Embryonic facial prominence (tissue), 1 donor: ENCODE measurements around the gene TRMT61A.

Experiments used
- DNase-seq: peaks from one replicate; pipeline ENCODE4 v3.0.0-alpha.2; 2016; ENCODE audit errors: extremely low spot score

The TRMT61A gene

GRCh38 chr14:103535081-103535890, 6.3 kb downstream of the TRMT61A start:
- DNase-seq = no peak

GRCh38 chr14:103535891-103536565, 7.0 kb downstream of the TRMT61A start:
- DNase-seq = no peak

DNA sequence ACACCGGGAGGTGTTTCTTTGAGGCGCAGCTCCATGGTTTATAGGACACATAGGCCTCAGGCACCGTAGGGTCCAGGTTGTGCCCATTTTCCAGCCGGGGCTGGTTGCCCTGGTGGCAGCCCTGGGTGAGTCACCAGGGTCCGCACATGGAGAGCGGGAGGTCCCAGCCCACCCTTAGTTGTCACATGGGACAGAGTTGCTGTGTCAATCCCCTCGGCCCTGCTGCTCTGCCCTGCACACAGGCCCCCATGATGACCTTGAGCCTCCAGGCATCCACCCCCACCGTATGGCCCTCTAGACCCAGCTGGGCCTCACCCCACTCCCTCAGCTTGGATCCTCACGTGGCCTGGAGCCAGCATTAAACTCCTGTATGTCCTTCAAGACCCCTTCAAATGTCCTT, 7.7 kb downstream of the TRMT61A start:
- DNase-seq = no peak

DNA sequence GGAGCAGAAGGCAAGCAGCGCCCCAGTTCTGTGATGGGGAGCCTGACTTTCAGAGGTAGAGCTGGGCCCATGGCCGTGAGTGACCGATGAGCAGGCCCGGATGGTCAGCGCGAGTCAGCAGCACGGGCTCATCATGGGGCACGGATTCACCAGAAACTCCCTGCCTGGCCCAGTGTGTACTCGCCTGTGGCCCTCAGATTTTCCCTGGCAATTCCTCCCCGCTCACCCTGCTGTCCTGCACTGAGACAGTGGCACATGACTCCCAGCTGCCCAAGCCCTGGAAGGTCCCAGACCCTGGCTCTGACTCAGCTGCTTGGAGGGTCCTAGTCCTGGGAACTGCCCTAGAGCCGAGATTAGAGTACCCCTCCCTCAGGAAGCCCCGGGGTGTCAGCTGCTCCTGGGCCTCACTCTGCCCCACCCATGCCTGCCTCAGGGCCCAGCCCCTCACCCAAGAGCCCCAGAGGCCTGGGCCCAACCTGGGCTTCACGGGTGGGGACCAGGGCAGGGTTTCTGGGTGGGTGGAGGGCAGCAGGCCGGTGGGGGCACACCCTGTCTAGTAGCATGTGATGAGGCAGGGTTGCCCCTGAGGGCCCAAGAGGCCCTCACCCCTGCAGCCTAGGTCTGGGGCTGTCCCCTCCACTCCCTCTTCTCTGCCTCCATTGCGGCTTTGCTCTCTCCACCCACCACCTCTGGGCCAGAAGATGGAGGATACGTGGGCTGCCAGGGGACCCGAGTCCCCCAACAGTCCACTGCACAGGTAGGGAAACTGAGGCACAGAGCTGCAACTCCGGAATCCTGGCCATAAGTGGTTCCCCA, 8.4 kb downstream of the TRMT61A start:
- DNase-seq = no peak

DNA sequence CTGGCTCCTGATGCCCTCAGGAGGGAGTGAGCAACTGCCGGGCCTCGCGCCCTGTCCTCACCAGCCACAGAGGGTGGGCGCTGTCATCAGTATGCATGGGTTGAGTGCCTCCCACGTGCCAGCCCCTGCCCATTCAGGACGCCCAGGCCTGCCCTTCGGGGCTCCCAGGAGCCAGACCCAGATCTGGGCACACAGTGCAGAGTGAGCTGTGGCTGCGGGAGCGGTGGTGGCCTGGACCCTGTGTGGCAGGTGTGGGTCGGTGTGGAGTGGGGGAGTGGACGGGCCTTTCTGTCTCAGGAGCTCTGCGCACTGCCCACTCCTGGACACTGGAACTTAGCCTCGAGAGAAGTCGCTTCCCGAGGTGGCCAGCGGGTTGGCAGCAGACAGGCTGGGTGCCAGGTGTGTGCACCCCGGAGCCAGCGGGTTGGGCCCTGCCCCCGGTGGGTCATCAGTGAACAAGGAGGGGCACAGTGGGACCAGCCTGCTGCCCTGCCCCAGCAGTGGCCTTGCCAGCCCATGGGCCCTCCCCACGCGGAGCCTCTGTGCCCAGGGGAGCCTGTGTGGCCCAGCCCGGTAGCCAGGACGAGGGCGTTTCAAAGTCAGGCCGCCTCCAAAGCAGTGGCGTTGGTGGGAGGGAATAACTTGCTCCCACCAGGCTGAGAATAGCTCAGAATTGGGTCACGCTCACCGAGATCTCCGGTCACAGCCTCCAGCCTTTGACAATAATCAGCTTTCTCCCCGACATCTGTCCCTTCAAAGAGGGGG, 9.5 kb downstream of the TRMT61A start:
- DNase-seq = no peak

GRCh38 chr14:103539056-103539825, 10.2 kb downstream of the TRMT61A start:
- DNase-seq = no peak

DNA sequence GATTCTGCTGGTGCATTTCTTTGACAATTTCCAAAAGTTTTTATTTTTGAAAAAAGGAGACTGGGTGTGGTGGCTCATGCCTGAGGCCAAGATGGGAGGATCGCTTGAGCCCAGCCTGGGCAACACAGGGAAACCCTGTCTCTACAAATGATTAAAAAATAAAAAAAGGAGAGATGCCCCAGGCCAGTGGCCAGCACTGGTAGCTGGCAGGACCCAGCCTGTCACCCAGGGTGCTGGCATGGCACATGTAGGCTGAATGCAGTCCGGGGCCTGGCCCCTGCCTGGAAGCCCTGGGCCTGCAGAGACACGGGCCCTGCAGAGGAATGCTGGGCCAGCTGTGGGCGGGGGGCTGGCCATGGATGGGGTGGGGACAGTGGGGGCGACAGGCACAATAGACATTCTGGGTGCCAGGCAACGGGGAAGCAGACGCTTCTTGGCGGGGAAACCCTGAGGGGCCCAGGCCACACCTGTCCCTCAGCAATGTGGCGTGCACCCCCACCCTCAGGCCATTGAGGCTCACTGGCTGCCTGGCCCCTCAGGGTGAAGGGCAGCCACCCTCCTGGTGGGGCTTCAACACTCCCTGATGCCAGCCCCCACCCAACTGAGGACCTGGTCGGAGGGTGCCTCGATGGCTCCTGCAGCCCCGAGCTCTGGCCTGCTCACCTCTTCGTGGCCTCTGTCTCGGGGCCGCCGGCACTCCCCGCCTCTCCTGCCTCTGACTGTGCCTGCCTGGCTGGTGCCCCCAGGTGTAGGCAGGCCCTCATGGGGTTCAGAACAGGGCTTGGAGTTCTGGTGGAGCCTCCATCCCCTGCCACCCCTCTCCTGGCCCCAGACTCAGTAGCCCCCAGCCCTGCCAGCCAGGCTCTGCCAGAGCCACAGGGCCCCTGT, 12.1 kb downstream of the TRMT61A start:
- DNase-seq = no peak

DNA sequence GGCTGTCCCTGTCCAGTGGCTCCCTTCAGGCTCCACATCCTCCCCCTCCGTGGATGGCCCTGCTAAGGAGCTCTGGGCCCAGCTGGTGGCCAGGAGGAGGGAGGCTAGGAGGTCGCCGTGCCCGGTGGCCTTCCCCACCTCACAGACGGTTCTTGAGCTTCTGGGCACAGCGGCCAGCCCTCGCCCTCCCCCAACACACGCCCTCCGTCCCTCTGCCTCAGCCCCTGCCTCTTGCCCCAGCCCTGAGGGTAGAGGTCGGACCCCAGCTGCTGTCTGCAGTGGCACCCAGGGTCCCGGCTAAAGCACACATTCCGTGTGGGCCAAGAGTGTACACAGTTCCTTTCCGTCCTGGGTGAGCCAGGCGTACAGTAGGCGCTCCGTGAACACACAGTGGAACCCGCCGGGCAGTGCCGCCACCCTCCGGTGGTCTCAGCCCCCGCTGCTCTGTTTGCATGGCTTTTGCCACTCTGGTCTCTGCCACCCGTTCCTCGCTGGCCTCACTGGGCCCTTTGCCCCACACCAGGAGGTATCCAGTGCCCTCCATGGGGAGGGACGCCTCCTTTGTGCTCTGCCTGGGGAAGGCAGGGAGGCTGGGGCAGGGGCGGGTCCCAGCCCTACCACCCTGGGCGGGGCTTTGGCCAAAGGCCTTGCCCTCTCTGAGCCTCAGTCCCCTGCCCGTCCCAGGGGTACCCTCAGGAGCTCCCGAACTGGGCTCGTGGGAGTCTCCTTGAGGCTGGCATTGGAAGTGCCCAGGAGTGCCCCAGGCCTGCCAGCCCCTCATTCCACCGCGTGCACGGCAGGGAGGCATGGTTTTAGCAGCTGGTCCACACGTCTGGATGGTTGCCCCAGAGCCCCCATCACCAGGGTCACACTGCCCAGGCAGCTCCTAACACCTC, 13.0 kb downstream of the TRMT61A start:
- no peak for DNase-seq

DNA sequence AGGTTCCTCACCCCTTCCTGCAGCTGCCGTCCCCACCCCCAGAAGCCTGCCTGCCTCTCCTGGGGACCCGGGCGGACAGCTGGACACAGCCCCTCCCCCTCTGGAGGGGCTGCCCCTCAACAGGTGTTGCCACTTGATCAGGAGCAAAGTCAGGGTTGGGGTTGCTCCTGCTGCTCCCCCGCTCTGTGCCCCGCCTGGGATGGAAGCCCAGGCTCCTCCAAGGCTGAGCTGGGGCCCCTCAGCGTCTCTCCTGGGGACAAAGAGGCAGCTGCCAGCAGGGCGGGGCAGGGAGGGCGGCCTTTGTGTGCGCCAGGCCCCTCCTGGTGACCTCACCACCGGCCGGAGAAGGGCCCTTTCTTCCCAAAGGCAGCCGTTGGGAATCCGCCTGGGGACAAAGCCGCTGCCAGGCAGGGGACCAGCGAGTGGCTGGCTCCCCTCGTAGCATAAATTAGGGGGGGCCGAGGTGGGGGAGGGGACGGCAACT, 13.7 kb downstream of the TRMT61A start:
- no peak for DNase-seq

DNA sequence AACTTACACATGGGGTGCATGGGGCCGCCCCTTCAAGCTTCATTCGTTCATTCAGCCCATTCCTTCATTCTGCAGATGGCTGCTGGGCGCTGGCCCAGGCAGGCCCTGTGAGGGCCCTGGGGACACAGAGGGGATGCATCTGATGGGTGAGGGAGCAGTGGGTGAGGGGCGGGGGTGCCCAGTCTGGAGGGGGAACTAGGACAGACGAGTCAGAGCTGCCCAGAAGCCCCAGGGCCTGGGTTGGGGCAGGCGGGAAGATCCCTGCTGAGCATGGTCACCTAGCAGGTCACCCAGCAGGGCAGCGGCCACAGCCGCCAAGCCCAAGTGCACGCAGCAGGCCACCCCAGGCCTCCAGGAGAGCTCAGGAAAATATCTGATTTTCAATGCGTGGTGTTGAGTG, 14.1 kb downstream of the TRMT61A start:
- no peak for DNase-seq

- no peak for DNase-seq
These were observed 14.9 kb downstream of the TRMT61A start for GRCh38 chr14:103543721-103544387.

GRCh38 chr14:103544388-103545218, 15.6 kb downstream of the TRMT61A start:
- DNase-seq = no peak

DNA sequence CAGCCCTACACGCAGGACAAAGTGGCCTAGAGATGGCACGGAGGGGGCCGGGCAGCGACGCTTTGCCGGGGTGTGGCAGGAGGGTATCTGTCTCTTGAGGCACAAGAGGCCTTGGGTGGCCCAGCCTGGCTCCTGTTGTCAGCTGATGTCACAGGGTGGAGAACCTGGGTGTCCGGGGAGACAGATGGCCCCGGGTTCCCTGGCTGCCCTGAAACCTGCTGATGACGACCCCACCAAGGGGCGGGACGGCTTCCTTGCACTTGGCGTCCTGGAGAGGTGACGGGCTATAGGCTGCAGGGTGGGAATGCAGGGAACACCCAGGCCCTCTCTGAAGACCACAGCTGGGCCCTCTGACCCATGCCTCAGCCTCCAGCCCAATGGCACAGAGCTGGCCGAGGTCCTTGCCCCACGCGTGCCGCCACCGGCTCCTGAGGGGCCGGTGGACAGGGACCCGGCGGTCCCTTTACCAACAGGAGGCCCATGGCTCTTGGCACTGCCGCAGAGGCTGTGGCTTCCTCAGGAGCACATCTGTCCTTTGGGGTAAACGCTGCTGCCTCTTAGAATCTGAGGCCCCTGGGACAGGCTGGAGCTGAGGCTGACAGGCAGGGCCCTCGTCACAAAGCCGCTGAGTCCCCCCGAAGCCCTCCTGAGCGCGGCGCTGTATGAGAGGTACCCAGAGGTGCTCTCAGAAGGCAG, 16.4 kb downstream of the TRMT61A start:
- no peak for DNase-seq

- DNase-seq = no peak
These were observed 17.1 kb downstream of the TRMT61A start for GRCh38 chr14:103545915-103546651.

GRCh38 chr14:103546652-103547454, 17.9 kb downstream of the TRMT61A start:
- no peak for DNase-seq
